Measurements from ENCODE around the gene CNOT6. TPM values are rescaled to one million over a fixed set of nuclear protein-coding genes. Genes with fewer than 3 reads are reported as not detected.
"Not testable (repeated sequence)": the region's sequence is repeated elsewhere in the genome, so short reads cannot be mapped to it uniquely, and the experiment has no call there.

The CNOT6 gene
- total RNA-seq, 1 experiment from 2014 or later = 32.8 TPM

DNA sequence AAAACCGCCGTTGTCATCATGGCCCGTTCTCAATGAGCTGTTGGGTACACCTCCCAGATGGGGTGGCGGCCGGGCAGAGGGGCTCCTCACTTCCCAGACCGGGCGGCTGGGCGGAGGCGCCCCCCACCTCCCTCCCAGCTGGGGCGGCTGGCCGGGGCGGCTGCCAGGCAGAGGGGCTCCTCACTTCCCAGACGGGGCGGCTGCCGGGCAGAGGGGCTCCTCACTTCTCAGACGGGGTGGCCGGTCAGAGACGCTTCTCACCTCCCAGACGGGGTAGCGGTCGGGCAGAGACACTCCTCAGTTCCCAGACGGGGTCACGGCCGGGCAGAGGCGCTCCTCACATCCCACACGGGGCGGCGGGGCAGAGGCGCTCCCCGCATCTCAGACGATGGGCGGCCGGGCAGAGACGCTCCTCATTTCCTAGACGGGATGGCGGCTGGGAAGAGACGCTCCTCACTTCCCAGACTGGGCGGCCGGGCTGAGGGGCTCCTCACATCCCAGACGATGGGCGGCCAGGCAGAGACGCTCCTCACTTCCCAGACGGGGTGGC lies 36.9 kb downstream of the CNOT6 start:
- H3K4me3 ChIP-seq (ENCODE audit: low read depth in 2 of 2, low read length in 2 of 2); POLR2A ChIA-PET; H3K4me1 ChIP-seq (ENCODE audit: control insufficient read depth, insufficient read depth, low read length); CTCF ChIA-PET; DNase-seq (ENCODE audit: low read depth, low spot score); in situ Hi-C loops (cut with HindIII; ENCODE audit: low pct_unique_long_range_greater_than_20kb, low sequenced_read_pairs); ATAC-seq; H3K36me3 ChIP-seq (ENCODE audit: control insufficient read depth, insufficient read depth, low read length); H3K9me3 ChIP-seq (ENCODE audit: control insufficient read depth, insufficient read depth, low read depth, low read length); H3K27me3 ChIP-seq (ENCODE audit: control insufficient read depth, insufficient read depth, low read length); H3K27ac ChIP-seq (ENCODE audit: low read length); BruUV-seq (replicated peaks); intact Hi-C loops (cut with micrococcal nuclease; ENCODE audit: unreplicated experiment): not testable (repeated sequence)

DNA sequence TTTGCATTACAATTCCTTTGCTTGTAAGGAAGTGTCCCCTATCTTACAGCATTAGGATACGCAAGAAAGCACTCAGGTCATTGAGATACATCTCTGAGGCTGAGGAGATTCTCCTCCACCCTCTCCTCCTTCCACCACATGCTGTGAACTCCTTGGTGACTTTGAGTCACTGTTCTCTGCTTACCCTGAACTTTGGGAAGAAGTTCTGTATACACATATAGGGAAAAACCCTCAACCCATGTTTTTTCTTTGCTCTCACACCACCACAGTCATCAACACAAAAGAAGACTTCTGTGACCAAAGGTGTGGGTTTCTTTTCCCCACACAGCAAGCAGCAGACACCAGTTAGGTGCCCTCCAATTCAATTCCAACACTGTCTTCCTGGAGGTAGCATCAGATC lies 38.1 kb downstream of the CNOT6 start:
- no TSS peak for BruUV-seq (replicated peaks)
- no peak for DNase-seq (ENCODE audit: low read depth, low spot score)
- CTCF ChIA-PET = no interaction called here

More for the DNA sequence above, 38.1 kb downstream of the CNOT6 start:
- Histone ChIP-seq H3K27ac (ENCODE audit: low read length) (no peak overlapping the region), H3K27me3 (ENCODE audit: control insufficient read depth, insufficient read depth, low read length) (no peaks in the 10 kb centered on the region), H3K4me3 (ENCODE audit: low read depth in 2 of 2, low read length in 2 of 2) (no peak overlapping the region), H3K9me3 (ENCODE audit: control insufficient read depth, insufficient read depth, low read depth, low read length) (no peaks in the 10 kb centered on the region), H3K4me1 (ENCODE audit: control insufficient read depth, insufficient read depth, low read length) (no peaks in the 10 kb centered on the region), H3K36me3 (ENCODE audit: control insufficient read depth, insufficient read depth, low read length) (peaks cover 2% of the 10 kb centered on the region; the same call in 1 of the 2 replicates)
- POLR2A ChIA-PET = no interaction called here
- no peak for TF ChIP-seq REST (IDR thresholded peaks at IDR 0.05; ENCODE audit: insufficient read depth in 1 of 2, low read depth in 2 of 2, low read length in 1 of 2)
- TF ChIP-seq SIN3A (IDR thresholded peaks at IDR 0.05; ENCODE audit: borderline replicate concordance, insufficient read depth, low read depth, low read length) = no peak
- TF ChIP-seq CTCF (IDR thresholded peaks at IDR 0.05) = no peak
- TF ChIP-seq POLR2AphosphoS5 (IDR thresholded peaks at IDR 0.05; ENCODE audit: low read depth, low read length) = no peak
- no peak for TF ChIP-seq TCF7L2 (IDR thresholded peaks at IDR 0.05; ENCODE audit: low read depth, low read length)
- intact Hi-C loops (cut with micrococcal nuclease; ENCODE audit: unreplicated experiment) = no loop called here
- in situ Hi-C loops (cut with HindIII; ENCODE audit: low pct_unique_long_range_greater_than_20kb, low sequenced_read_pairs) = no loop called here
- no peak for ATAC-seq
